Liver (tissue), 9 donors: ENCODE data around the gene P2RY14. TPM values are rescaled to one million over a fixed set of nuclear protein-coding genes. Genes with fewer than 3 reads are reported as not detected.

Experiments used
- DNase-seq: peaks from one replicate; pipeline ENCODE4 v3.0.0-alpha.2; 2017; ENCODE audit warnings: low spot score
- H3K27ac ChIP-seq, 2 donors: one replicate each; pipeline ENCODE4 v1.7.0; 2013; ENCODE audit warnings: inconsistent platforms in 2 of 2, low read length in 2 of 2, control low read depth in 1 of 2, low read depth in 1 of 2, mild to moderate bottlenecking in 1 of 2
- H3K27me3 ChIP-seq, 4 donors: one replicate each; pipeline versions ENCODE4 v1.6.1 to v1.7.0; 2013; ENCODE audit warnings: low read length in 3 of 4, inconsistent platforms in 1 of 4, mild to moderate bottlenecking in 1 of 4, moderate library complexity in 1 of 4; ENCODE audit not compliant: control insufficient read depth in 4 of 4, insufficient read depth in 4 of 4
- H3K36me3 ChIP-seq, 4 donors: one replicate each; pipeline versions ENCODE4 v1.6.1 to v1.7.0; 2013; ENCODE audit warnings: low read length in 3 of 4, mild to moderate bottlenecking in 3 of 4, low read depth in 1 of 4, moderate library complexity in 1 of 4; ENCODE audit not compliant: control insufficient read depth in 4 of 4, insufficient read depth in 3 of 4
- H3K4me1 ChIP-seq, 4 donors: one replicate each; pipeline versions ENCODE4 v1.6.1 to v1.7.0; 2013; ENCODE audit warnings: low read length in 3 of 4, mild to moderate bottlenecking in 3 of 4, moderate library complexity in 1 of 4; ENCODE audit not compliant: control insufficient read depth in 4 of 4, insufficient read depth in 4 of 4
- H3K4me3 ChIP-seq, 3 donors: one replicate each; pipeline versions ENCODE4 v1.6.1 to v1.7.0; 2013; ENCODE audit warnings: low read length in 3 of 3, control low read depth in 1 of 3, low read depth in 1 of 3, mild to moderate bottlenecking in 1 of 3
- H3K9ac ChIP-seq, 2 donors: one replicate each; pipeline ENCODE4 v1.7.0; 2013; ENCODE audit warnings: low read length in 2 of 2, mild to moderate bottlenecking in 2 of 2, moderate library complexity in 2 of 2, control low read depth in 1 of 2, low read depth in 1 of 2
- H3K9me3 ChIP-seq, 4 donors: one replicate each; pipeline versions ENCODE4 v1.6.1 to v1.7.0; 2013; ENCODE audit warnings: low read length in 3 of 4; ENCODE audit not compliant: control insufficient read depth in 4 of 4
- EGR1 ChIP-seq, 2 donors: IDR thresholded peaks; 2 replicates each; pipeline ENCODE4 v1.6.1; 2016 to 2018; ENCODE audit warnings: antibody characterized with exemption in 2 of 2, low read depth in 2 of 2
- FOXA1 ChIP-seq: IDR thresholded peaks from 2 replicates; pipeline ENCODE4 v1.6.1; 2016; ENCODE audit warnings: antibody characterized with exemption
- FOXA2 ChIP-seq: IDR thresholded peaks from 2 replicates; pipeline ENCODE4 v1.6.1; 2016; ENCODE audit warnings: antibody characterized with exemption
- HNF4A ChIP-seq, 2 donors: conservative IDR thresholded peaks; 2 replicates each; pipeline ENCODE4 v1.6.1; 2016; ENCODE audit warnings: antibody characterized with exemption in 2 of 2, mild to moderate bottlenecking in 2 of 2
- HNF4G ChIP-seq: IDR thresholded peaks from 2 replicates; pipeline ENCODE4 v1.6.1; 2016; ENCODE audit warnings: antibody characterized with exemption
- JUND ChIP-seq, 2 donors: IDR thresholded peaks; 2 replicates each; pipeline ENCODE4 v1.6.1; 2016; ENCODE audit warnings: antibody characterized with exemption in 2 of 2
- MAX ChIP-seq: IDR thresholded peaks from 2 replicates; pipeline ENCODE4 v1.6.1; 2016; ENCODE audit warnings: antibody characterized with exemption
- NR2F2 ChIP-seq: IDR thresholded peaks from 2 replicates; pipeline ENCODE4 v1.6.1; 2016; ENCODE audit warnings: antibody characterized with exemption
- RAD21 ChIP-seq, 2 donors: IDR thresholded peaks; 2 replicates each; pipeline ENCODE4 v1.6.1; 2016; ENCODE audit warnings: antibody characterized with exemption in 2 of 2, mild to moderate bottlenecking in 2 of 2
- TAF1 ChIP-seq: conservative IDR thresholded peaks from 2 replicates; pipeline ENCODE4 v1.6.1; 2016; ENCODE audit warnings: antibody characterized with exemption, mild to moderate bottlenecking
- YY1 ChIP-seq: IDR thresholded peaks from 2 replicates; pipeline ENCODE4 v1.6.1; 2016; ENCODE audit warnings: antibody characterized with exemption, mild to moderate bottlenecking
- ZBTB33 ChIP-seq: IDR thresholded peaks from 2 replicates; pipeline ENCODE4 v1.6.1; 2016; ENCODE audit warnings: antibody characterized with exemption
- WGBS: extraction: QIAGEN DNeasy Blood & Tissue Kit; methylation state at CpG from one replicate; pipeline ENCODE4 v1.1.7; 2013; 5-methylcytosine and 5-hydroxymethylcytosine counted together
- polyA plus RNA-seq, 2 donors: library from polyadenylated mRNA; stranded (reverse) in 1 of 2; unstranded in 1 of 2; fragments of 200-250 nt in 1 of 2; fragments of >200 nt in 1 of 2; fragmentation: Nextera tagmentation in 1 of 2; extraction: Ambion mirVana in 1 of 2; gene quantifications; one replicate each; pipeline versions ENCODE4 v1.2.1 to v1.2.3, GENCODE V29; 2013 to 2015
- total RNA-seq, 2 donors: library from RNA; depleted of rRNA; stranded (reverse); fragments of >200 nt; gene quantifications; one replicate each; pipeline ENCODE4 v1.2.3, GENCODE V29; 2014
- TF ChIP-seq, protein P1 (sequence below): IDR thresholded peaks from 2 replicates; pipeline ENCODE4 v1.6.1; 2016; ENCODE audit warnings: antibody characterized with exemption
- TF ChIP-seq, protein P2 (sequence below): fragments of 150-350 bp; IDR thresholded peaks from 2 replicates; pipeline ENCODE4 v1.5.1; 2017; ENCODE audit warnings: improper control_type of control experiment, low read depth, low read length; ENCODE audit not compliant: missing input control
- donor health status: healthy.
- donor health status: healthy.
- donor health status: healthy.
- donor health status: healthy.
- donor health status: healthy.

Gene P2RY14
- total and polyA plus RNA-seq, 4 donors = 0.10 to 0.37 (median 0.22) TPM

DNA sequence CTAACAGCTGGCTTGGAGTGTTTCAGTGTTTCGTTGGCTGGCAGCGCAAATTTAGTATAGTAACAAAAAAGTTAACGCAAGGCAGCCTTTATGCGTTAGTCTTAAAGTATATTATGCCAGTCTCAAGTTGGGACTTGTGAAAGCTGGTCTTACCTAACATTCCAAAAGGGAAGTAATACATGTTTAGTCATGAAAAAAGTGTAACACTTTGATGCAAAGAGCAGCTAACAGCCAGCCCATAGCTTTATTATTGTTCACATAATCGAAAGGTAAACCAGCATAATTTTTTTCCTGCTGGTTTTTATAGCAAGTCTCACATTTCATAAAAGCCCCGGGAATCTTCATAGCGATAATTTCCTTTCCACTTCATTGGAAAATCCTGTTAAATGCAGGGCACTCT lies 40.6 kb upstream of the P2RY14 start:
- Histone ChIP-seq H3K4me3 (no peak overlapping the region), H3K36me3 (no peaks in the 10 kb centered on the region), H3K4me1 (no peaks in the 10 kb centered on the region), H3K9ac (no peak overlapping the region), H3K9me3 (no peaks in the 10 kb centered on the region), H3K27ac (no peak overlapping the region), H3K27me3 (no peaks in the 10 kb centered on the region)
- no peak for DNase-seq
- TF ChIP-seq, protein P1, sequence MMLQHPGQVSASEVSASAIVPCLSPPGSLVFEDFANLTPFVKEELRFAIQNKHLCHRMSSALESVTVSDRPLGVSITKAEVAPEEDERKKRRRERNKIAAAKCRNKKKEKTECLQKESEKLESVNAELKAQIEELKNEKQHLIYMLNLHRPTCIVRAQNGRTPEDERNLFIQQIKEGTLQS = no peak
- no peak for TF ChIP-seq JUND (IDR thresholded peaks at IDR 0.05)
- WGBS = 87% methylated on average over 7 of the region's 7 CpGs

- no peak overlapping the region for H3K4me3 ChIP-seq
- no peaks in the 10 kb centered on the region for H3K4me1 ChIP-seq
- H3K27ac ChIP-seq = no peak overlapping the region
- DNase-seq = no peak
- H3K27me3 ChIP-seq = no peaks in the 10 kb centered on the region
- no peaks in the 10 kb centered on the region for H3K9me3 ChIP-seq
- H3K36me3 ChIP-seq = no peaks in the 10 kb centered on the region
- TF ChIP-seq EGR1 (IDR thresholded peaks at IDR 0.05; ENCODE audit: low read depth in 2 of 2) (no peak), RAD21 (IDR thresholded peaks at IDR 0.05) (no peak), JUND (IDR thresholded peaks at IDR 0.05) (no peak), HNF4G (no peak), TAF1 (no peak)
- no peak overlapping the region for H3K9ac ChIP-seq
Measured at GRCh38 chr3:151318313-151318712, 40.0 kb upstream of the P2RY14 start.

DNA sequence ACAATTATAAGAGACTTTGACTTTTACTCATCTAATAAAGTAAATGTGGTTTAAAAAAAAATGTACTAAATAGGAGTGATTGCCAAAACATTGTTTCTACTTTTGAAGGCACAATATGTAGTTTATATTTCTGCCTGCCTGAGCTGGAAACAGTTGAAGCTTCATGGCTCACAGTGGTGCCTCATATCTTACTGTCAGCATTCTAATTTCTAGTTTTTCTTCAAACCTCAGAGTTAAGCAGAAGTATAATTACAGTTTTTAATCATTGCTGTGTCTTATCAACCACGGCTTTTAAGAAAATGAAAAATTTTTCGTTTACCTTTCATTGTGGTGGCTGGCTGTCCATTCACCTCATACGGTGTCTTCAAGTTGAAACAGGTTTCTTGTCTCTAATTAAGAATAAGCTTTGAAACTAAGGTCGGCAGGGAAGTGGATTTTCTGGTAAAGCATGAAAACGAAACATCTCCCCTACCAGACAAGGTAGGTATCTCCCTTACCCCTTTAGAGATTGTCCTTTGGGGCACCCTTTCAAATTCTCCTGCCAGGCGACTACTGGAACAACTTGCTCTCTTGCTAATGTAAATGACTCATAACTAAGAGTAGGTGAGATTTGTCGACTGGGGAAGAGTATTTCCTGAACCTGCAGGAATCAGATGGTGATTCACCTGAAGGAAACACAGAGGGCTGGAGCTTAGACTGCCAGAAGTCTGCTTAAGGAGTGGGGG lies 38.1 kb upstream of the P2RY14 start, which contains the start of gene GPR87:
GPR87 (minus strand) TSS at position 554 of the 725 bp plus-strand sequence. CDS start 16,720 bp downstream, outside the sequence.
- Histone ChIP-seq H3K27me3 (no peaks in the 10 kb centered on the region), H3K9me3 (no peaks in the 10 kb centered on the region), H3K4me1 (no peaks in the 10 kb centered on the region), H3K4me3 (no peak within 1 kb of the TSS), H3K36me3 (no peaks in the 10 kb centered on the region), H3K9ac (no peak within 1 kb of the TSS), H3K27ac (no peak within 1 kb of the TSS)
- no peak for TF ChIP-seq FOXA1
- WGBS = 77% methylated on average over 7 of the region's 7 CpGs
- DNase-seq = no peak

GRCh38 chr3:151315846-151316245 lies 37.5 kb upstream of the P2RY14 start:
- DNase-seq = no peak
- Histone ChIP-seq H3K36me3 (no peaks in the 10 kb centered on the region), H3K27ac (no peak overlapping the region), H3K4me3 (no peak overlapping the region), H3K27me3 (no peaks in the 10 kb centered on the region), H3K9me3 (no peaks in the 10 kb centered on the region), H3K4me1 (no peaks in the 10 kb centered on the region), H3K9ac (no peak overlapping the region)
- no peak for TF ChIP-seq TAF1
- TF ChIP-seq MAX = no peak
- no peak for TF ChIP-seq EGR1 (IDR thresholded peaks at IDR 0.05; ENCODE audit: low read depth in 2 of 2)
- TF ChIP-seq HNF4A (conservative IDR thresholded peaks at IDR 0.05) = no peak
- TF ChIP-seq HNF4G = no peak
- TF ChIP-seq NR2F2 = no peak
- TF ChIP-seq, protein P2, sequence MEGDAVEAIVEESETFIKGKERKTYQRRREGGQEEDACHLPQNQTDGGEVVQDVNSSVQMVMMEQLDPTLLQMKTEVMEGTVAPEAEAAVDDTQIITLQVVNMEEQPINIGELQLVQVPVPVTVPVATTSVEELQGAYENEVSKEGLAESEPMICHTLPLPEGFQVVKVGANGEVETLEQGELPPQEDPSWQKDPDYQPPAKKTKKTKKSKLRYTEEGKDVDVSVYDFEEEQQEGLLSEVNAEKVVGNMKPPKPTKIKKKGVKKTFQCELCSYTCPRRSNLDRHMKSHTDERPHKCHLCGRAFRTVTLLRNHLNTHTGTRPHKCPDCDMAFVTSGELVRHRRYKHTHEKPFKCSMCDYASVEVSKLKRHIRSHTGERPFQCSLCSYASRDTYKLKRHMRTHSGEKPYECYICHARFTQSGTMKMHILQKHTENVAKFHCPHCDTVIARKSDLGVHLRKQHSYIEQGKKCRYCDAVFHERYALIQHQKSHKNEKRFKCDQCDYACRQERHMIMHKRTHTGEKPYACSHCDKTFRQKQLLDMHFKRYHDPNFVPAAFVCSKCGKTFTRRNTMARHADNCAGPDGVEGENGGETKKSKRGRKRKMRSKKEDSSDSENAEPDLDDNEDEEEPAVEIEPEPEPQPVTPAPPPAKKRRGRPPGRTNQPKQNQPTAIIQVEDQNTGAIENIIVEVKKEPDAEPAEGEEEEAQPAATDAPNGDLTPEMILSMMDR = no peak
- TF ChIP-seq JUND (IDR thresholded peaks at IDR 0.05) = no peak
- no peak for TF ChIP-seq YY1
- TF ChIP-seq FOXA1 = no peak
- TF ChIP-seq FOXA2 = no peak
- TF ChIP-seq ZBTB33 = no peak
- 95% methylated on average over 2 of the region's 2 CpGs for WGBS
